SH-SY5Y (cell line): Measurements from ENCODE around the gene HERC2.

Experiments
- GATA2 ChIP-seq: IDR thresholded peaks from 2 replicates; pipeline ENCODE4 v1.6.1; 2011; ENCODE audit warnings: mild to moderate bottlenecking, low read depth, low read length
- GATA3 ChIP-seq: IDR thresholded peaks from 2 replicates; pipeline ENCODE4 v1.6.1; 2011; ENCODE audit warnings: low read depth, mild to moderate bottlenecking, low read length, moderate library complexity

GRCh38 chr15:28093752-28094535 is 228.0 kb downstream of the HERC2 start:
- TF ChIP-seq GATA2 (no peak), GATA3 (no peak)
